ENCODE measurements around the gene RNASEH2B.

RNASEH2B gene

GRCh38 chr13:50974268-50974667 is 64.7 kb downstream of the RNASEH2B start:
- Histone ChIP-seq H3K27me3 (replicated peaks; ENCODE audit: control insufficient read depth, insufficient read depth, low read length) (no peaks in the 10 kb centered on the region), H3K36me3 (ENCODE audit: control insufficient read depth, insufficient read depth, low read length) (peaks cover 2% of the 10 kb centered on the region), H3K4me3 (replicated peaks; ENCODE audit: low read depth, low read length) (no peak overlapping the region)
- no peak for DNase-seq (ENCODE audit: extremely low read depth, insufficient read length)
- TF ChIP-seq CTCF (IDR thresholded peaks at IDR 0.05; ENCODE audit: insufficient read depth, low read length, poor library complexity, severe bottlenecking), result no peak

GRCh38 chr13:50979187-50979586 is 69.6 kb downstream of the RNASEH2B start:
- DNase-seq (ENCODE audit: extremely low read depth, insufficient read length), result no peak
- Histone ChIP-seq H3K36me3 (ENCODE audit: control insufficient read depth, insufficient read depth, low read length) (peaks cover 2% of the 10 kb centered on the region; the same call in 1 of the 2 replicates), H3K4me3 (replicated peaks; ENCODE audit: low read depth, low read length) (no peak overlapping the region), H3K27me3 (replicated peaks; ENCODE audit: control insufficient read depth, insufficient read depth, low read length) (no peaks in the 10 kb centered on the region)
- TF ChIP-seq CTCF (IDR thresholded peaks at IDR 0.05; ENCODE audit: insufficient read depth, low read length, poor library complexity, severe bottlenecking), result no peak

GRCh38 chr13:50981686-50982085 is 72.1 kb downstream of the RNASEH2B start:
- no peak for TF ChIP-seq CTCF (IDR thresholded peaks at IDR 0.05; ENCODE audit: insufficient read depth, low read length, poor library complexity, severe bottlenecking)
- H3K4me3 ChIP-seq (replicated peaks; ENCODE audit: low read depth, low read length), result no peak overlapping the region
- no peak for DNase-seq (ENCODE audit: extremely low read depth, insufficient read length)
- H3K27me3 ChIP-seq (replicated peaks; ENCODE audit: control insufficient read depth, insufficient read depth, low read length), result no peaks in the 10 kb centered on the region
- H3K36me3 ChIP-seq (ENCODE audit: control insufficient read depth, insufficient read depth, low read length), result no peaks in the 10 kb centered on the region

GRCh38 chr13:50989476-50989875 is 79.9 kb downstream of the RNASEH2B start:
- no peaks in the 10 kb centered on the region for H3K27me3 ChIP-seq (replicated peaks; ENCODE audit: control insufficient read depth, insufficient read depth, low read length)
- H3K4me3 ChIP-seq (replicated peaks; ENCODE audit: low read depth, low read length), result no peak overlapping the region
- H3K36me3 ChIP-seq (ENCODE audit: control insufficient read depth, insufficient read depth, low read length), result no peaks in the 10 kb centered on the region
- no peak for TF ChIP-seq CTCF (IDR thresholded peaks at IDR 0.05; ENCODE audit: insufficient read depth, low read length, poor library complexity, severe bottlenecking)
- no peak for DNase-seq (ENCODE audit: extremely low read depth, insufficient read length)

GRCh38 chr13:50990065-50990817 is 80.7 kb downstream of the RNASEH2B start:
- no peaks in the 10 kb centered on the region for H3K36me3 ChIP-seq (ENCODE audit: control insufficient read depth, insufficient read depth, low read length)

More at GRCh38 chr13:50990065-50990817, 80.7 kb downstream of the RNASEH2B start:
- H3K4me3 ChIP-seq (replicated peaks; ENCODE audit: low read depth, low read length), result no peak overlapping the region
- no peak for TF ChIP-seq CTCF (IDR thresholded peaks at IDR 0.05; ENCODE audit: insufficient read depth, low read length, poor library complexity, severe bottlenecking)
- DNase-seq (ENCODE audit: extremely low read depth, insufficient read length), result no peak
- no peaks in the 10 kb centered on the region for H3K27me3 ChIP-seq (replicated peaks; ENCODE audit: control insufficient read depth, insufficient read depth, low read length)
